LoVo (cell line): Measurements from ENCODE around the gene SELENON.

Source experiments
- DNase-seq: peaks from one replicate; pipeline ENCODE4 v3.0.0-alpha.2; 2016; ENCODE audit warnings: low spot score

Gene SELENON

DNA sequence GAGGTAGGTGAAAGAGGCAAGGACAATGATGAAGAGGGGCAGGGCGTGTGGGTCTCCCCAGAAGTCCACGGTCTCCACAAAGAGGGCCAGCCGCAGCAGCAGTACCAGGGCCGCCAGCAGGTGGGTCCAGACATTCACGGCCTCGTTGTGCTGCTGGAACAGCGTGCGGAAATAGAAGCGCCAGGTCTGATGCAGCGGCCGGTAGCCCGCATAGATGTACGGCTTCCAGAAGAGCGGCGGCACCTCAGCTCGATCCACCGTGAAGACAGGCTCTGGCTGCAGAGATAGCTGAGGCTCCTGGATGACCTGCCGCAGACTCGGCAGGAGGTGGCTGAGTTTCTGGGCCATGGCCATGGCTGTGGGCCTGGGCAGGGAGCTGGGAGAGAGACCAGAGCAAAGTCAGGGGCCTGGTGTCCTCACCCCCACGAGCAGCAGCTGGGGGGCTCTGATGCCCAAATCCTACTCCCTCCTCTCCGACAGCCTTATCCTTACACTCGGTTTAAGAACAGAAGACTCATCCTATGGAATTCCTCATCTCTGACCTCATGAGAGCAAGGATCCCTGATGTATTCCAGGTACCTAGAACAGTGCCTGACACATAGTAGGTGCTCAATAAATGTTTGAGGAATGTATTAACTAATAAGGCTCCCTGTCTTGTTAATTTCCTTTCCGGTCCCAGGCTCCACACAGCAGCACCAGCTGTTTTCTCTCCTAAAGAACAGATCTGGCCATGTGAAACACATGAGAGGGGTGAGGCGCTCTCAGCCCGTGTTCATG is 63.7 kb downstream of the SELENON start:
- DNase-seq, result no peak

DNA sequence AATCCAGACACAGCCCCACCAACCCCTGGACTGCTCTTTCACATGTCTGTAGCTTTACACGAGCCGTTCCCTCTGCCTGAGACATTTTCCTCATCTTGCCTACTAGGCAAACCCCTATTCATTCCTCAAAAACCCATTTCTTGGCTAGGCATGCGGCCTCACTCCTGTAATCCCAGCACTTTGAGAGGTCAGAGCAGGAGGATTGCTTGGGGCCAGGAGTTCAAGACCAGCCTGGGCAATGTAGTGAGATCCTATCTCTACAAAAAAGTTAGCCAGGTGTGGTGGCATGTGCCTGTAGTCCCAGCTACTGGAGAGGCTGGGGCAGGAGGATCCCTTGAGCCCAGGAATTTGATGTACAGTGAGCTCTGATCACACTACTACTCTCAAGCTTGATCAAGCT is 64.4 kb downstream of the SELENON start:
- DNase-seq, result no peak

DNA sequence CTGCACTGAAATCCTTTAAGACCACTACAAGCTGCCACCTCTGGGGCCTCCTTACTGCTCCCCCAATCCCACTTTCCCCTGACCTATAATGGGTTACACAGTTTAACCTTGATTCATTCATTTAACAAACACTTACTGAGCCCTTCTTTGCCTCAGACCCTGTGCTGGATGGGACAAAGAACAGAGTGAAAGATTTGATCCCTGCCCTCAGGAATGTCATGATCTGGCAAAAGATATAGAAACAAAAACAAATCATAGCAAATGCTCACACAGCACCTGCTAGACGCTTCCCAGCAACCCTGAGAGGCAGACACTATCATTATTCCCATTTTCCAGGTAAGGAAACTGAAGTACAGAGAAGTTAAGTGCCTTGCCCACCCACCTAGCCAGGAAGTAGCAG is 66.3 kb downstream of the SELENON start:
- DNase-seq, result no peak

DNA sequence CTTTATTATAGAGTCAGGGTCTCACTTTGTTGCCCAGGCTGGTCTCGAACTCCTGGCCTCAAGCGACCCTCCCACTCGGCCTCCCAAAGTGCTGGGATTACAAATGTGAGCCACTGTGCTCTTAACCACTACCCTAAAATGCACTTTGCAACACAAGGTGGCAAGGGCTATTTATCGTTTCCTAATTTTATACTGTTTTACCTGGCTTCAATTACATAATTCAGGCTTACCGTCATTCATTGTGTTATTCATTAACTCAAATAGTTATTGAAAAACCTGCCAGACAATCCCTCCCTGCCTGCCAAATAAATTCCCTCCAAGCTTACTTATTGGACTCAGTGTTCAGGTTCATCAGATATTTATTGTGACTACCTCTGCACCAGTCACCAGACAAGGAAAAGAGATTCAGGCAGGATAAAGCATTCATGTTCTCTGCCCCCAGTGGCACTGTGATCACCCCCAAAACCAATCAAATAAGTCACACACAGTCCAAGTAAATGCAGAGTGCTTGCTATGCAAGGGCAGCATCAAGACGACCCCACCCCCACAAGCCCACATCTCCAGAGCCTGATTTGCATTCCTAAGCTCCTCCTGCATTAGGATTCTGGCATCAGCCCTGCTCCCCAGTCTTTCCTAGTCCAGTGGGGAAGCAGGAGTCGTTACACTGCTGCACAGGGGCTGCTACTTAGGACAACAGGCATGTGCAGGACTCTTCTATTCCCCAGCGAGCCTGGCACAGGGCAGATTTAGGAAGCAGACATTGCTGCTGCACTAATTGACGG is 67.4 kb downstream of the SELENON start:
- DNase-seq, result no peak
